ENCODE data around the gene NEK7.

Gene NEK7

GRCh38 chr1:198117267-198117666, 39.5 kb upstream of the NEK7 start:
- Histone ChIP-seq H3K4me2 (ENCODE audit: low read length) (no peak overlapping the region), H3K9ac (ENCODE audit: low read length) (no peak overlapping the region), H3K36me3 (ENCODE audit: insufficient read depth, low read length) (no peaks in the 10 kb centered on the region), H3K27ac (ENCODE audit: low read depth, low read length, poor library complexity, severe bottlenecking) (no peak overlapping the region), H4K20me1 (ENCODE audit: insufficient read depth, low read length) (no peaks in the 10 kb centered on the region), H3F3A (ENCODE audit: insufficient read depth, low read length) (no peaks in the 10 kb centered on the region), H3K9me2 (ENCODE audit: low read depth, low read length) (no peaks in the 10 kb centered on the region), H3K27me3 (ENCODE audit: insufficient read depth, low read length) (no peaks in the 10 kb centered on the region), H2AFZ (ENCODE audit: low read length) (no peak overlapping the region), H3K4me1 (ENCODE audit: insufficient read depth, low read length, severe bottlenecking) (no peaks in the 10 kb centered on the region), H3K9me3 (ENCODE audit: low read length) (no peaks in the 10 kb centered on the region), H3K4me3 (ENCODE audit: low read depth, low read length, poor library complexity, severe bottlenecking) (no peak overlapping the region), H3K79me2 (ENCODE audit: insufficient read depth, low read length) (no peaks in the 10 kb centered on the region)
- TF ChIP-seq CTCF (IDR thresholded peaks at IDR 0.05; ENCODE audit: low read length): no peak
- no peak for TF ChIP-seq EZH2 (IDR thresholded peaks at IDR 0.05; ENCODE audit: borderline replicate concordance, low read length)

- no peaks in the 10 kb centered on the region for H3K4me1 ChIP-seq (ENCODE audit: insufficient read depth, low read length, severe bottlenecking)
- no peaks in the 10 kb centered on the region for H3K79me2 ChIP-seq (ENCODE audit: insufficient read depth, low read length)
- no peaks in the 10 kb centered on the region for H3F3A ChIP-seq (ENCODE audit: insufficient read depth, low read length)
- H3K36me3 ChIP-seq (ENCODE audit: insufficient read depth, low read length): no peaks in the 10 kb centered on the region
- H3K9me3 ChIP-seq (ENCODE audit: low read length): no peaks in the 10 kb centered on the region
- H3K27me3 ChIP-seq (ENCODE audit: insufficient read depth, low read length): no peaks in the 10 kb centered on the region
- no peak overlapping the region for H3K9ac ChIP-seq (ENCODE audit: low read length)
- no peak overlapping the region for H3K27ac ChIP-seq (ENCODE audit: low read depth, low read length, poor library complexity, severe bottlenecking)
- no peaks in the 10 kb centered on the region for H4K20me1 ChIP-seq (ENCODE audit: insufficient read depth, low read length)
- TF ChIP-seq EZH2 (IDR thresholded peaks at IDR 0.05; ENCODE audit: borderline replicate concordance, low read length) (no peak), CTCF (IDR thresholded peaks at IDR 0.05; ENCODE audit: low read length) (no peak)
- H3K4me3 ChIP-seq (ENCODE audit: low read depth, low read length, poor library complexity, severe bottlenecking): no peak overlapping the region
- no peak overlapping the region for H3K4me2 ChIP-seq (ENCODE audit: low read length)
- no peak overlapping the region for H2AFZ ChIP-seq (ENCODE audit: low read length)
- no peaks in the 10 kb centered on the region for H3K9me2 ChIP-seq (ENCODE audit: low read depth, low read length)
Measured at GRCh38 chr1:198118134-198118533, 38.7 kb upstream of the NEK7 start.

- no peaks in the 10 kb centered on the region for H3K9me2 ChIP-seq (ENCODE audit: low read depth, low read length)
- TF ChIP-seq CTCF (IDR thresholded peaks at IDR 0.05; ENCODE audit: low read length) (no peak), EZH2 (IDR thresholded peaks at IDR 0.05; ENCODE audit: borderline replicate concordance, low read length) (no peak)
- no peak overlapping the region for H3K27ac ChIP-seq (ENCODE audit: low read depth, low read length, poor library complexity, severe bottlenecking)
- H3K9me3 ChIP-seq (ENCODE audit: low read length): no peaks in the 10 kb centered on the region
- H3F3A ChIP-seq (ENCODE audit: insufficient read depth, low read length): no peaks in the 10 kb centered on the region; the same call in 1 of the 2 replicates
- H3K4me3 ChIP-seq (ENCODE audit: low read depth, low read length, poor library complexity, severe bottlenecking): no peak overlapping the region
- no peak overlapping the region for H3K9ac ChIP-seq (ENCODE audit: low read length)
- no peak overlapping the region for H3K4me2 ChIP-seq (ENCODE audit: low read length)
- H3K27me3 ChIP-seq (ENCODE audit: insufficient read depth, low read length): no peaks in the 10 kb centered on the region
- no peaks in the 10 kb centered on the region for H3K36me3 ChIP-seq (ENCODE audit: insufficient read depth, low read length)
- no peaks in the 10 kb centered on the region for H3K4me1 ChIP-seq (ENCODE audit: insufficient read depth, low read length, severe bottlenecking)
- H2AFZ ChIP-seq (ENCODE audit: low read length): no peak overlapping the region
- no peaks in the 10 kb centered on the region for H3K79me2 ChIP-seq (ENCODE audit: insufficient read depth, low read length)
- H4K20me1 ChIP-seq (ENCODE audit: insufficient read depth, low read length): no peaks in the 10 kb centered on the region
Measured at GRCh38 chr1:198119906-198120305, 36.9 kb upstream of the NEK7 start.

All from OCI-LY1 (cell line).